A673 (cell line): Measurements from ENCODE around the gene NSD1. TPM values are rescaled to one million over a fixed set of nuclear protein-coding genes. Genes with fewer than 3 reads are reported as not detected.

Experiments used
- BruUV-seq: library from RNA; stranded (reverse); fragments of 400-500 nt; replicated peaks from 2 replicates; lab custom pipeline; 2021; lab: Mats Ljungman, UMichigan
- CTCF ChIA-PET: fragments of 300-600 bp; sonication (Branson Sonifier 250); formaldehyde crosslinking; loops from one replicate; lab custom pipeline; 2022; ENCODE audit warnings: antibody characterized with exemption; lab: Charles Lee
- POLR2A ChIA-PET: fragments of 300-600 bp; sonication (Branson Sonifier 250); formaldehyde crosslinking; loops from one replicate; lab custom pipeline; 2022; ENCODE audit warnings: antibody characterized with exemption; ENCODE audit not compliant: low non-redundant PET; lab: Charles Lee
- DNase-seq: peaks from one replicate; pipeline ENCODE4 v3.0.0-alpha.2; 2015; ENCODE audit warnings: low spot score
- H3K27ac ChIP-seq: fragments of 200-600 bp; sonication (generic); 2 replicates; pipeline ENCODE4 v1.5.1; 2016; ENCODE audit warnings: mixed run types, low read depth, mild to moderate bottlenecking, mixed read lengths, antibody characterized with exemption, low read length; ENCODE audit not compliant: poor library complexity, severe bottlenecking
- H3K27me3 ChIP-seq: fragments of 200-600 bp; sonication (generic); replicated peaks from 2 replicates; pipeline ENCODE4 v1.6.1; 2017; ENCODE audit warnings: mixed run types, low read depth, mild to moderate bottlenecking, mixed read lengths, antibody characterized with exemption, low read length; ENCODE audit not compliant: insufficient read depth, poor library complexity
- H3K36me3 ChIP-seq: fragments of 200-600 bp; sonication (generic); 2 replicates; pipeline ENCODE4 v1.6.1; 2016; ENCODE audit warnings: mixed run types, mild to moderate bottlenecking, mixed read lengths, antibody characterized with exemption, low read length; ENCODE audit not compliant: insufficient read depth, poor library complexity, severe bottlenecking
- H3K4me1 ChIP-seq: fragments of 200-600 bp; sonication (generic); 2 replicates; pipeline ENCODE4 v1.6.1; 2017; ENCODE audit warnings: mixed run types, mild to moderate bottlenecking, mixed read lengths, antibody characterized with exemption, low read length; ENCODE audit not compliant: insufficient read depth, poor library complexity, severe bottlenecking
- H3K4me3 ChIP-seq: fragments of 200-600 bp; sonication (generic); 2 replicates; pipeline ENCODE4 v1.5.1; 2016; ENCODE audit warnings: low read depth, mixed run types, mild to moderate bottlenecking, mixed read lengths, low read length; ENCODE audit not compliant: poor library complexity, severe bottlenecking
- H3K9me3 ChIP-seq: fragments of 200-600 bp; sonication (generic); 2 replicates; pipeline ENCODE4 v1.6.1; 2016; ENCODE audit warnings: mixed run types, low read depth, mild to moderate bottlenecking, mixed read lengths, antibody characterized with exemption, low read length; ENCODE audit not compliant: poor library complexity, severe bottlenecking
- EZH2 ChIP-seq: fragments of 200-600 bp; sonication (generic); IDR thresholded peaks from 2 replicates; pipeline ENCODE4 v1.6.1; 2017; ENCODE audit warnings: borderline replicate concordance, low read depth, mild to moderate bottlenecking, mixed read lengths, antibody characterized with exemption, low read length; ENCODE audit not compliant: poor library complexity, severe bottlenecking
- intact Hi-C: fragments of 100-400 bp; cut with micrococcal nuclease; formaldehyde crosslinking; loops from one replicate; pipeline ENCODE4 v1.10.0; 2022; ENCODE audit not compliant: unreplicated experiment
- total RNA-seq: library from RNA; stranded (reverse); gene quantifications from 2 replicates; pipeline ENCODE4 v1.2.3, GENCODE V29; 2021
- TF ChIP-seq, protein P1 (sequence below): fragments of 300-800, 200-600 bp; sonication (generic); conservative IDR thresholded peaks from 2 replicates; pipeline ENCODE4 v1.5.1; 2017; ENCODE audit warnings: low read depth, mild to moderate bottlenecking, antibody characterized with exemption, low read length, moderate library complexity, mixed read lengths

The NSD1 gene
- total RNA-seq, 1 experiment from 2014 or later = 74.3 TPM

DNA sequence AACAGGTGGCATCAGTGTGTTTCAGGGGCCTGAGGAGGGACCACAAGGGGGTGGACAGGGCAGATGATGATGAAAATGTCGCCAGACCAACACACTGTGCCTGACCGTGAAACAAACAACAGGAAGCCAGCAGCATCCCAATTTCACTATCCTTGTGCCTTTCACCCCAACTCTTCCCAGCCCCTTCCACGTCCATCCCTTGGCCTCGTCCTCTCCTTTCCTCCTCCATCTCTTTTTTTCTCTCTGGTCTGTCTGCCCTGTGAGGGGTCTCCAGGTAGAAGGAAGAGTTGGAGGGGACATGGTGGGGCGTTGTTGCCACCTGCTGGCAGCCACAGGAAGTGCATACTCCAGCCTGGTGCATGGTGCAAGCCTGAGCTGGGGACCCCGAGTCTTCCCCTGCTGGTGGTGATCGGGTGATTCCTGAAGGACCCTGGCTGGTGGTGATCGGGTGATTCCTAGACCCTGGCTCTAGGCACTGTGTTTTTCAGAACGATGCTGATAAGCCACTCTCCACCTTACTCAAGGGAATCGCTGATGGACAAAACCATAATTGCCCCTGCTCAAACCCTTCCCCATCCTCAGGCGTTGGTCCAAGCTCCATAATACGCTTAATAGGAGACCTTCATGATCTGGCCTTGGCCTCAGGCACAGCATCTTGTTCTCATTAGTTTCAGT is 21.7 kb upstream of the NSD1 start:
- TF ChIP-seq EZH2 = no peak
- TF ChIP-seq, protein P1, sequence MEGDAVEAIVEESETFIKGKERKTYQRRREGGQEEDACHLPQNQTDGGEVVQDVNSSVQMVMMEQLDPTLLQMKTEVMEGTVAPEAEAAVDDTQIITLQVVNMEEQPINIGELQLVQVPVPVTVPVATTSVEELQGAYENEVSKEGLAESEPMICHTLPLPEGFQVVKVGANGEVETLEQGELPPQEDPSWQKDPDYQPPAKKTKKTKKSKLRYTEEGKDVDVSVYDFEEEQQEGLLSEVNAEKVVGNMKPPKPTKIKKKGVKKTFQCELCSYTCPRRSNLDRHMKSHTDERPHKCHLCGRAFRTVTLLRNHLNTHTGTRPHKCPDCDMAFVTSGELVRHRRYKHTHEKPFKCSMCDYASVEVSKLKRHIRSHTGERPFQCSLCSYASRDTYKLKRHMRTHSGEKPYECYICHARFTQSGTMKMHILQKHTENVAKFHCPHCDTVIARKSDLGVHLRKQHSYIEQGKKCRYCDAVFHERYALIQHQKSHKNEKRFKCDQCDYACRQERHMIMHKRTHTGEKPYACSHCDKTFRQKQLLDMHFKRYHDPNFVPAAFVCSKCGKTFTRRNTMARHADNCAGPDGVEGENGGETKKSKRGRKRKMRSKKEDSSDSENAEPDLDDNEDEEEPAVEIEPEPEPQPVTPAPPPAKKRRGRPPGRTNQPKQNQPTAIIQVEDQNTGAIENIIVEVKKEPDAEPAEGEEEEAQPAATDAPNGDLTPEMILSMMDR = peak; percentile 93
- intact Hi-C loops = loop anchor here (1.0 to 2.0 kb wide), 2 partner anchors 197 to 451 kb away; no protein-coding TSS in a partner anchor
- BruUV-seq = no TSS peak

GRCh38 chr5:177112589-177113220 is 20.9 kb upstream of the NSD1 start:
- BruUV-seq = no TSS peak
- Histone ChIP-seq H3K4me3 (no peak overlapping the region), H3K4me1 (no peaks in the 10 kb centered on the region), H3K27ac (no peak overlapping the region), H3K27me3 (no peaks in the 10 kb centered on the region), H3K36me3 (no peaks in the 10 kb centered on the region), H3K9me3 (no peaks in the 10 kb centered on the region)
- ChIA-PET CTCF (interaction anchor here (0.5 to 1.9 kb wide), 8 partner anchors 41 to 455 kb away, joined by 3 to 23 read pairs (median 6); no protein-coding TSS in a partner anchor), POLR2A (no interaction called here)
- intact Hi-C loops = loop anchor here (1.0 to 2.0 kb wide), 2 partner anchors 196 to 451 kb away; no protein-coding TSS in a partner anchor
- TF ChIP-seq EZH2 = no peak
- TF ChIP-seq, protein P1 = no peak
- DNase-seq = no peak

More for the DNA sequence above, 21.7 kb upstream of the NSD1 start:
- ChIA-PET CTCF (interaction anchor here (0.5 to 1.9 kb wide), 7 partner anchors 40 to 454 kb away, joined by 3 to 23 read pairs (median 6); no protein-coding TSS in a partner anchor), POLR2A (interaction anchor here (0.6 kb wide), 1 partner anchor 101 kb away, joined by 3 read pairs; no protein-coding TSS in a partner anchor)
- Histone ChIP-seq H3K36me3 (no peaks in the 10 kb centered on the region), H3K4me1 (no peaks in the 10 kb centered on the region), H3K9me3 (no peaks in the 10 kb centered on the region), H3K27me3 (no peaks in the 10 kb centered on the region), H3K4me3 (no peak overlapping the region), H3K27ac (no peak overlapping the region)
- DNase-seq = peak; percentile 66

- intact Hi-C loops = loop anchor here (1.0 to 2.0 kb wide), 3 partner anchors 195 to 388 kb away; no protein-coding TSS in a partner anchor
- no peak overlapping the region for H3K4me3 ChIP-seq
- H3K27me3 ChIP-seq = no peaks in the 10 kb centered on the region
- ChIA-PET POLR2A (no interaction called here), CTCF (interaction anchor here (0.6 to 1.0 kb wide), 7 partner anchors 42 to 388 kb away, joined by 3 to 11 read pairs (median 3); no protein-coding TSS in a partner anchor)
- H3K36me3 ChIP-seq = no peaks in the 10 kb centered on the region
- TF ChIP-seq EZH2 = no peak
- TF ChIP-seq, protein P1 = peak; percentile 91
- H3K4me1 ChIP-seq = no peaks in the 10 kb centered on the region
- peak; percentile 71 for DNase-seq
- no peaks in the 10 kb centered on the region for H3K9me3 ChIP-seq
- no peak overlapping the region for H3K27ac ChIP-seq
- BruUV-seq = no TSS peak
These were observed 19.8 kb upstream of the NSD1 start for GRCh38 chr5:177113566-177114424.
